HCT116 (cell line): Measurements from ENCODE around the gene SETD3. TPM values are rescaled to one million over a fixed set of nuclear protein-coding genes. Genes with fewer than 3 reads are reported as not detected.

Experiments used
- ATAC-seq: fragments of 200-7000 bp; cut with Tn5 transposase; 2 replicates; pipeline ENCODE4 v1.9.1; 2020; ENCODE audit warnings: mild to moderate bottlenecking, moderate library complexity
- BruUV-seq: library from RNA; stranded (reverse); fragments of 400-500 nt; replicated peaks from 2 replicates; lab custom pipeline; 2021; lab: Mats Ljungman, UMichigan
- CTCF ChIA-PET: fragments of 300-600 bp; sonication (Branson Sonifier 250); formaldehyde crosslinking; loops from one replicate; lab custom pipeline; 2021; ENCODE audit warnings: antibody characterized with exemption; lab: Charles Lee
- POLR2A ChIA-PET: fragments of 300-600, 350-600 bp; sonication (Branson Sonifier 250); formaldehyde crosslinking; loops from one replicate; lab custom pipeline; 2021; ENCODE audit warnings: antibody characterized with exemption; lab: Charles Lee
- RAD21 ChIA-PET, 2 experiments: fragments of 300-600 bp; sonication (Branson Sonifier 250); formaldehyde crosslinking; loops; one replicate each; lab custom pipeline; 2023; ENCODE audit warnings: low total read pairs in 2 of 2; ENCODE audit not compliant: uncharacterized antibody in 2 of 2, unreplicated experiment in 2 of 2, low non-redundant PET in 1 of 2; lab: Charles Lee
- DNase-seq: peaks from one replicate; pipeline ENCODE4 v3.0.0-alpha.2; 2010; ENCODE audit warnings: low read depth, low spot score
- H2AFZ ChIP-seq: fragments of 200-600 bp; shearing (Covaris generic), sonication (generic); 2 replicates; pipeline ENCODE4 v1.6.1; 2017; ENCODE audit warnings: low read depth, mixed run types, mixed read lengths, antibody characterized with exemption, low read length; ENCODE audit not compliant: poor library complexity, severe bottlenecking
- H3K27ac ChIP-seq: 2 replicates; pipeline ENCODE4 v1.5.1; 2012; ENCODE audit warnings: low read depth, low read length
- H3K27me3 ChIP-seq: fragments of 200-600 bp; sonication (generic); 2 replicates; pipeline ENCODE4 v1.6.1; 2016; ENCODE audit warnings: mixed run types, low read length, mixed read lengths; ENCODE audit not compliant: insufficient read depth
- H3K36me3 ChIP-seq, 2 experiments: fragments of 200-500 bp in 1 of 2; fragments of 200-600 bp in 1 of 2; sonication (Bioruptor generic) in 1 of 2; sonication (generic) in 1 of 2; 2 replicates each; pipeline versions ENCODE4 v1.5.1 to v1.6.1; 2014 to 2016; ENCODE audit warnings: low read length in 2 of 2, inconsistent platforms in 1 of 2, mixed read lengths in 1 of 2, mixed run types in 1 of 2; ENCODE audit not compliant: insufficient read depth in 2 of 2, control insufficient read depth in 1 of 2
- H3K4me1 ChIP-seq, 2 experiments: fragments of 200-600 bp in 1 of 2; sonication (generic) in 1 of 2; 2 replicates each; pipeline versions ENCODE4 v1.5.1 to v1.6.1; 2012 to 2017; ENCODE audit warnings: low read length in 2 of 2, inconsistent platforms in 1 of 2, mild to moderate bottlenecking in 1 of 2, mixed read lengths in 1 of 2, mixed run types in 1 of 2, moderate library complexity in 1 of 2; ENCODE audit not compliant: insufficient read depth in 2 of 2, control insufficient read depth in 1 of 2
- H3K4me2 ChIP-seq: fragments of 200-600 bp; sonication (generic); 2 replicates; pipeline ENCODE4 v1.6.1; 2017; ENCODE audit warnings: mixed run types, low read length, mixed read lengths
- H3K4me3 ChIP-seq, 2 experiments: fragments of 200-600 bp in 1 of 2; sonication (generic) in 1 of 2; replicated peaks in 1 of 2; 2 replicates each; pipeline ENCODE4 v1.5.1; 2011 to 2016; ENCODE audit warnings: low read length in 2 of 2, control low read depth in 1 of 2, low read depth in 1 of 2, mild to moderate bottlenecking in 1 of 2, mixed read lengths in 1 of 2, mixed run types in 1 of 2
- H3K79me2 ChIP-seq: fragments of 200-600 bp; sonication (generic); 2 replicates; pipeline ENCODE4 v1.6.1; 2017; ENCODE audit warnings: mild to moderate bottlenecking, mixed run types, low read length, moderate library complexity, mixed read lengths; ENCODE audit not compliant: insufficient read depth
- H3K9ac ChIP-seq: fragments of 200-600 bp; sonication (generic); 2 replicates; pipeline ENCODE4 v1.6.1; 2016; ENCODE audit warnings: low read length, mixed read lengths
- H3K9me2 ChIP-seq: fragments of 200-600 bp; sonication (generic), shearing (Covaris generic); 2 replicates; pipeline ENCODE4 v1.6.1; 2017; ENCODE audit warnings: mixed run types, mild to moderate bottlenecking, moderate library complexity; ENCODE audit not compliant: insufficient read depth
- H3K9me3 ChIP-seq, 2 experiments: fragments of 200-500 bp in 1 of 2; fragments of 200-600 bp in 1 of 2; sonication (Bioruptor generic) in 1 of 2; sonication (generic) in 1 of 2; 2 replicates each; pipeline ENCODE4 v1.6.1; 2014 to 2017; ENCODE audit warnings: low read length in 2 of 2, mixed read lengths in 2 of 2, inconsistent platforms in 1 of 2, low read depth in 1 of 2, mild to moderate bottlenecking in 1 of 2, mixed run types in 1 of 2, moderate library complexity in 1 of 2; ENCODE audit not compliant: control insufficient read depth in 1 of 2, insufficient read depth in 1 of 2
- H4K20me1 ChIP-seq: fragments of 200-600 bp; sonication (generic), shearing (Covaris generic); 2 replicates; pipeline ENCODE4 v1.6.1; 2017; ENCODE audit warnings: mixed run types, mild to moderate bottlenecking, moderate library complexity; ENCODE audit not compliant: insufficient read depth
- EGR1 ChIP-seq: IDR thresholded peaks from 2 replicates; pipeline ENCODE4 v1.6.1; 2012; ENCODE audit warnings: low read depth
- ELF1 ChIP-seq: IDR thresholded peaks from 2 replicates; pipeline ENCODE4 v1.6.1; 2012; ENCODE audit warnings: low read depth, borderline replicate concordance
- EZH2phosphoT487 ChIP-seq: fragments of 200-600 bp; IDR thresholded peaks from 2 replicates; pipeline ENCODE4 v1.6.1; 2018; ENCODE audit warnings: antibody characterized with exemption, borderline replicate concordance
- FOSL1 ChIP-seq: IDR thresholded peaks from 2 replicates; pipeline ENCODE4 v1.6.1; 2012; ENCODE audit warnings: low read depth
- POLR2A ChIP-seq: IDR thresholded peaks from 2 replicates; pipeline ENCODE4 v1.7.0; 2011; ENCODE audit warnings: borderline replicate concordance; ENCODE audit not compliant: insufficient read depth, insufficient read length; ENCODE audit errors: extremely low read depth
- POLR2AphosphoS5 ChIP-seq: IDR thresholded peaks from 2 replicates; pipeline ENCODE4 v1.6.1; 2011; ENCODE audit warnings: mild to moderate bottlenecking, low read depth, low read length, moderate library complexity
- SP1 ChIP-seq: IDR thresholded peaks from 2 replicates; pipeline ENCODE4 v1.6.1; 2012; ENCODE audit warnings: low read depth
- SRF ChIP-seq: IDR thresholded peaks from 2 replicates; pipeline ENCODE4 v1.6.1; 2012; ENCODE audit warnings: low read depth
- YY1 ChIP-seq: IDR thresholded peaks from 2 replicates; pipeline ENCODE4 v1.6.1; 2011; ENCODE audit warnings: low read length, low read depth, moderate library complexity, mild to moderate bottlenecking; ENCODE audit not compliant: insufficient replicate concordance; ENCODE audit errors: extremely low read depth
- ZFX ChIP-seq: fragments of 450-650 bp; IDR thresholded peaks from 2 replicates; pipeline ENCODE4 v1.6.1; 2017
- intact Hi-C: fragments of 100-400 bp; cut with micrococcal nuclease; formaldehyde crosslinking; loops from 2 replicates; pipeline ENCODE4 v1.10.0; 2022
- total RNA-seq: library from RNA; stranded (reverse); gene quantifications from one replicate; pipeline ENCODE4 v1.2.1, GENCODE V29; 2021; ENCODE audit not compliant: unreplicated experiment
- TF ChIP-seq, protein P1 (sequence below), 3 experiments: fragments of 200-600 bp in 1 of 3; sonication (generic) in 1 of 3; IDR thresholded peaks in 2 of 3; conservative IDR thresholded peaks in 1 of 3; 2 replicates each; pipeline ENCODE4 v1.5.1; 2012 to 2017; ENCODE audit warnings: low read depth in 2 of 3, low read length in 2 of 3, antibody characterized with exemption in 1 of 3, borderline replicate concordance in 1 of 3, control low read depth in 1 of 3, mild to moderate bottlenecking in 1 of 3, mixed read lengths in 1 of 3, mixed run types in 1 of 3, moderate library complexity in 1 of 3; ENCODE audit not compliant: insufficient read depth in 1 of 3
- TF ChIP-seq, protein P2 (sequence below): IDR thresholded peaks from 2 replicates; pipeline ENCODE4 v1.6.1; 2011; ENCODE audit warnings: mild to moderate bottlenecking, low read length, moderate library complexity; ENCODE audit not compliant: insufficient replicate concordance; ENCODE audit errors: extremely low read depth
- TF ChIP-seq, protein P3 (sequence below): IDR thresholded peaks from 2 replicates; pipeline ENCODE4 v1.6.1; 2012; ENCODE audit warnings: low read depth

SETD3 gene
- total RNA-seq, 1 experiment from 2014 or later, result 46.6 TPM

GRCh38 chr14:99389174-99389826, 91.4 kb downstream of the SETD3 start (continued):
- TF ChIP-seq, protein P1, sequence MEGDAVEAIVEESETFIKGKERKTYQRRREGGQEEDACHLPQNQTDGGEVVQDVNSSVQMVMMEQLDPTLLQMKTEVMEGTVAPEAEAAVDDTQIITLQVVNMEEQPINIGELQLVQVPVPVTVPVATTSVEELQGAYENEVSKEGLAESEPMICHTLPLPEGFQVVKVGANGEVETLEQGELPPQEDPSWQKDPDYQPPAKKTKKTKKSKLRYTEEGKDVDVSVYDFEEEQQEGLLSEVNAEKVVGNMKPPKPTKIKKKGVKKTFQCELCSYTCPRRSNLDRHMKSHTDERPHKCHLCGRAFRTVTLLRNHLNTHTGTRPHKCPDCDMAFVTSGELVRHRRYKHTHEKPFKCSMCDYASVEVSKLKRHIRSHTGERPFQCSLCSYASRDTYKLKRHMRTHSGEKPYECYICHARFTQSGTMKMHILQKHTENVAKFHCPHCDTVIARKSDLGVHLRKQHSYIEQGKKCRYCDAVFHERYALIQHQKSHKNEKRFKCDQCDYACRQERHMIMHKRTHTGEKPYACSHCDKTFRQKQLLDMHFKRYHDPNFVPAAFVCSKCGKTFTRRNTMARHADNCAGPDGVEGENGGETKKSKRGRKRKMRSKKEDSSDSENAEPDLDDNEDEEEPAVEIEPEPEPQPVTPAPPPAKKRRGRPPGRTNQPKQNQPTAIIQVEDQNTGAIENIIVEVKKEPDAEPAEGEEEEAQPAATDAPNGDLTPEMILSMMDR (IDR thresholded peaks at IDR 0.05 in 2 of 3, conservative IDR thresholded peaks at IDR 0.05 in 1 of 3; ENCODE audit: borderline replicate concordance in 1 of 3, insufficient read depth in 1 of 3, low read depth in 2 of 3, low read length in 2 of 3), result peak; percentile 69 to 97 (median 93)

- Histone ChIP-seq H3K4me3 (no peak overlapping the region), H3K36me3 (no peaks in the 10 kb centered on the region), H3K9ac (no peak overlapping the region), H3K4me2 (no peak overlapping the region), H4K20me1 (no peaks in the 10 kb centered on the region), H3K9me3 (no peaks in the 10 kb centered on the region), H3K4me1 (peaks cover 0 to 9% of the 10 kb centered on the region in 2 experiments; a peak in 1 of 4 replicates), H2AFZ (no peak overlapping the region), H3K27ac (no peak overlapping the region), H3K9me2 (no peaks in the 10 kb centered on the region), H3K79me2 (no peaks in the 10 kb centered on the region), H3K27me3 (0 out of 2 replicates have a peak, but pooled peaks cover 3% of the 10 kb centered on the region)
- ATAC-seq (no peak), DNase-seq (no peak)
- POLR2A ChIA-PET, result no interaction called here
- RAD21 ChIA-PET, result interaction anchor here (0.7 kb wide), 2 partner anchors 21 to 34 kb away, joined by 3 to 4 read pairs; no protein-coding TSS in a partner anchor
- CTCF ChIA-PET, result interaction anchor here (1.0 to 4.3 kb wide), 8 partner anchors 8 to 92 kb away, joined by 3 to 53 read pairs (median 10); partner anchors contain the start of gene SETD3
- intact Hi-C loops, result no loop called here
- BruUV-seq, result no TSS peak
- TF ChIP-seq SRF (no peak), EZH2phosphoT487 (no peak), ELF1 (no peak), SP1 (no peak), POLR2AphosphoS5 (no peak), EGR1 (no peak), POLR2A (no peak), FOSL1 (no peak), YY1 (no peak), ZFX (no peak)
- TF ChIP-seq, protein P1 (IDR thresholded peaks at IDR 0.05 in 2 of 3, conservative IDR thresholded peaks at IDR 0.05 in 1 of 3; ENCODE audit: borderline replicate concordance in 1 of 3, insufficient read depth in 1 of 3, low read depth in 2 of 3, low read length in 2 of 3), result no peak
- TF ChIP-seq, protein P2, sequence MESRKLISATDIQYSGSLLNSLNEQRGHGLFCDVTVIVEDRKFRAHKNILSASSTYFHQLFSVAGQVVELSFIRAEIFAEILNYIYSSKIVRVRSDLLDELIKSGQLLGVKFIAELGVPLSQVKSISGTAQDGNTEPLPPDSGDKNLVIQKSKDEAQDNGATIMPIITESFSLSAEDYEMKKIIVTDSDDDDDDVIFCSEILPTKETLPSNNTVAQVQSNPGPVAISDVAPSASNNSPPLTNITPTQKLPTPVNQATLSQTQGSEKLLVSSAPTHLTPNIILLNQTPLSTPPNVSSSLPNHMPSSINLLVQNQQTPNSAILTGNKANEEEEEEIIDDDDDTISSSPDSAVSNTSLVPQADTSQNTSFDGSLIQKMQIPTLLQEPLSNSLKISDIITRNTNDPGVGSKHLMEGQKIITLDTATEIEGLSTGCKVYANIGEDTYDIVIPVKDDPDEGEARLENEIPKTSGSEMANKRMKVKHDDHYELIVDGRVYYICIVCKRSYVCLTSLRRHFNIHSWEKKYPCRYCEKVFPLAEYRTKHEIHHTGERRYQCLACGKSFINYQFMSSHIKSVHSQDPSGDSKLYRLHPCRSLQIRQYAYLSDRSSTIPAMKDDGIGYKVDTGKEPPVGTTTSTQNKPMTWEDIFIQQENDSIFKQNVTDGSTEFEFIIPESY, result no peak
- TF ChIP-seq, protein P3, sequence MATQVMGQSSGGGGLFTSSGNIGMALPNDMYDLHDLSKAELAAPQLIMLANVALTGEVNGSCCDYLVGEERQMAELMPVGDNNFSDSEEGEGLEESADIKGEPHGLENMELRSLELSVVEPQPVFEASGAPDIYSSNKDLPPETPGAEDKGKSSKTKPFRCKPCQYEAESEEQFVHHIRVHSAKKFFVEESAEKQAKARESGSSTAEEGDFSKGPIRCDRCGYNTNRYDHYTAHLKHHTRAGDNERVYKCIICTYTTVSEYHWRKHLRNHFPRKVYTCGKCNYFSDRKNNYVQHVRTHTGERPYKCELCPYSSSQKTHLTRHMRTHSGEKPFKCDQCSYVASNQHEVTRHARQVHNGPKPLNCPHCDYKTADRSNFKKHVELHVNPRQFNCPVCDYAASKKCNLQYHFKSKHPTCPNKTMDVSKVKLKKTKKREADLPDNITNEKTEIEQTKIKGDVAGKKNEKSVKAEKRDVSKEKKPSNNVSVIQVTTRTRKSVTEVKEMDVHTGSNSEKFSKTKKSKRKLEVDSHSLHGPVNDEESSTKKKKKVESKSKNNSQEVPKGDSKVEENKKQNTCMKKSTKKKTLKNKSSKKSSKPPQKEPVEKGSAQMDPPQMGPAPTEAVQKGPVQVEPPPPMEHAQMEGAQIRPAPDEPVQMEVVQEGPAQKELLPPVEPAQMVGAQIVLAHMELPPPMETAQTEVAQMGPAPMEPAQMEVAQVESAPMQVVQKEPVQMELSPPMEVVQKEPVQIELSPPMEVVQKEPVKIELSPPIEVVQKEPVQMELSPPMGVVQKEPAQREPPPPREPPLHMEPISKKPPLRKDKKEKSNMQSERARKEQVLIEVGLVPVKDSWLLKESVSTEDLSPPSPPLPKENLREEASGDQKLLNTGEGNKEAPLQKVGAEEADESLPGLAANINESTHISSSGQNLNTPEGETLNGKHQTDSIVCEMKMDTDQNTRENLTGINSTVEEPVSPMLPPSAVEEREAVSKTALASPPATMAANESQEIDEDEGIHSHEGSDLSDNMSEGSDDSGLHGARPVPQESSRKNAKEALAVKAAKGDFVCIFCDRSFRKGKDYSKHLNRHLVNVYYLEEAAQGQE, result no peak
Measured at GRCh38 chr14:99388286-99388685, 92.4 kb downstream of the SETD3 start.
